ENCODE results near the gene PPP4R4.
"Not testable (repeated sequence)": the region's sequence is repeated elsewhere in the genome, so short reads cannot be mapped to it uniquely, and the experiment has no call there.

Gene PPP4R4

DNA sequence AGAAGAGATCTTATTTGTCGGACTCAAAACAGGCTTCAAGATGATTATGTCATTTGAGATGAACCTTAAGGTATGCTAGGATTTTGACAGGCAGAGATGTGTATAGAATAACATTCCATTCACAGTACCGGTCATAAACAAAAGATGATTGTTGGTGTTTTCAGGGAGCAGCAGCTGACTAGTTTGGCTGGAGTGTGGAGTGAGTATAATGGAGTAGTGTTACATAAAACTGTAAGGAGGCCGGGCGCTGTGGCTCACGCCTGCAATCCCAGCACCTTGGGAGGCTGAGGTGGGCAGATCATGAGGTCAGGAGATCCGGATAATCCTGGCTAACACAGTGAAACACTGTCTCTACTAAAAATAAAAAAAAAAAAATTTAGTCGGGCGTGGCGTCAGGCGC lies 95.0 kb downstream of the PPP4R4 start:
- DNase-seq (ENCODE audit: low read depth in 2 of 2, low spot score in 1 of 2): no peak

DNA sequence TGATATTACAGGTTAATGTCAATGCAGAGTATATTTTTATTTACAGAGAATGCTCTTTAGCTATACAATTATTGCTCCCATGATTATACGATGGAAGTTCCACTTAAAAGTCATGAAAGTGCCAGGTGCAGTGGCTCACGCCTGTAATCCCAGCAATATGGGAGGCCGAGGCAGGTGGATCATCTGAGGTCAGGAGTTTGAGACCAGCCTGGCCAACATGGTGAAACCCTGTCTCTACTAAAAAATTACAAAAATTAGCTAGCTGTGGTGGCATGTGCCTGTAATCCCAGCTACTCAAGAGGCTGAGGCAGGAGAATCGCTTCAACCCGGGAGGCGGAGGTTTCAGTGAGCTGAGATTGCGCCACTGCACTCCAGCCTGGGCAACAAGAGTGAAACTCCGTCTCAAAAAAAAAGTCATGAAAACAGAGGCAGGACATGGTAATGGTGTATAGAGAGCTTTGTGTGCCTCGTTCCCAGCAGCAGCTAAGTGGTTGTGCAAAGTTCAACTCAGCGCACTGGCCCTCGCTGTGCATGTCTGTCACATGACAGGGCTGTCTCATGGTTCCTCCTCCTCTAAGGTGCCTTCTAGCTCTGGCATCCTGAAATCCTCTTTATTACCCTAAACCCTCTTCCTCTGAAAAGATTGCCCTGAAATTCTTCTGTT lies 102.9 kb downstream of the PPP4R4 start:
- not testable (repeated sequence) for DNase-seq (ENCODE audit: low read depth in 2 of 2, low spot score in 1 of 2)

DNA sequence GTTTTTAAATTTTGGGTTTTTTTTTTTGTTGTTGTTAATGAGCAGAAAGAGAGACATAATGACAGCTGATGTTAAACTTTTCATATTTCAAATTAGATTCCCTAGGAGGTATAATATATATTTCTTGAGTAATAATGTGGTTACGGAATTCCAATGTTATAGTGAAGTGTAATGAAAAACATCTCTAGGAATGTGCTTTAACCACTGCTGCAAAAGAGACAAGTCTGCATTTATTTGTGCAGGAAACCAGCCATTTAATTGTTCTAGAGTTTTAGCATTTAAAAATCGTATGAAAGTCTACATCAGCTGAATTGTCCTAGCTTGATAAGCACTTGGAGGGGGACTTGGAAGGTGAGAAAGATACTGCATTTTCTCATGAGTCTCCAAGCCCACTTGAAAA lies 104.6 kb downstream of the PPP4R4 start:
- no peak for DNase-seq (ENCODE audit: low read depth in 2 of 2, low spot score in 1 of 2)

DNA sequence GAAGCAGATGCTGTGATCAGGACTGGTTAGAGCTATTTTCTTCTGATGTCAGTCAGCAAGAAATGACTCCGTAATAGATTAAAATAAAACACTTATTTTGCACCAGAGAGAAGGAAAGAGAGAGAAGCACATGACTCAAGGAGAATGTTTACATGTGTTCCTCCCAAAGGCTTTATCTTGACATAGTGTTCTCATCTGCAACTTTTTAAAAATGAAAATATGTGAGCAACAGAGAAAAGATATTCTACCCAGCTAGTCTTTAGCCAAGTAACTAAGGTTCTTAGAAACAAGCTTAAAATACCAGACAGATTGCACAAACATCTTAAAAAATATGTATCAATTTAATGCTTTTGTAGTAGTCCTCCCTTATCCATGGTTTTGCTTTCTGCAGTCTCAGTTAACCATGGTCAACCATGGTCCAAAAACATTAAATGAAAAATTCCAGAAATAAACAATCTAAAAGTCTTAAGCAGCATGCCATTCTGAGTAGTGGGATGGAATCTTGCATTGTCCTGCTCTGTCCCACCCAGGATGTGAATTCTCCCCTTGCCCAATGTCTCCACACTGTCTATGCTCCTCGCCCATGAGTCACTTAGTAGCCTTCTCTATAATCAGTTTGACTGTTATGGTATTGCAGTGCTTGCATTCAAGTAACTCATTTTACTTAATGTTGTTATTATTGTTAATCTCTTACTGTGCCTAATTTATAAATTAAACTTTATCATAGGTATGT lies 109.0 kb downstream of the PPP4R4 start:
- no peak for DNase-seq (ENCODE audit: low read depth in 2 of 2, low spot score in 1 of 2)

DNA sequence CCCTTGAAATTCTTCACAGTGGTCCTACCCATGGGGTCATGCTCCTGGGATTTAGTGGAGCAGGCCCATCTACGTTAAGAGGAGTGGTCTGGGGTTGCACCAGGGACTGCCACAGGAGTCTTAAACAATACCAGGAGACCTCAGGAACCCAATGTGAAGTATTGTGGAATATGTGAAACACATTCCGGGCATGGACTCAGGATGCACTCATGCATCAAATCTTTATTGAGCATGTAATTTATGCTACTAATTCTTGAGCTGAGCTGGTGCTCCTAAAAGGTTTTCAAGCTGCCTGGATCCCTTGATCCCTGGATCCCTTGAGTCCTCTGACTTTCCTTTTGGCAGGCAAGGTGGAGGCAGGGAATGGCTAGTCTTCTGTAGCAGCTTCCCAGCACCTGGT lies 110.1 kb downstream of the PPP4R4 start:
- no peak for DNase-seq (ENCODE audit: low read depth in 2 of 2, low spot score in 1 of 2)

DNA sequence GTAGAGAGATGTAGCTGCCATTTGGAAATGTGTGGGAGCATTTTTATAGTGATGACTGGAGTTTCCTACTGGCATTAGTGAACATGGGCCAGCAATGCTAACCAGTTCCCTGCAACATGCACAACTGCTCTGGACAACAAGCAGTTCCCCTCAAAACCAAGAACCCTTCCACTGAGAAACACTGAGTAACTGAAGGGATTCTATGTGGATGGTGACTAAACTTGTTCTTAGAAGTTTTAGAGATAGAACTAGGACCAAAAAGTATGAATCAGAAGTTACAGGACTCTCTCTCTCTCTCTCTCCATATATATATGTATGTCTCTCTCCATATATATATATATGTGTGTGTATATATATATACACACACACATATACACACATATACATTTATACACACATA lies 111.0 kb downstream of the PPP4R4 start:
- DNase-seq (ENCODE audit: low read depth in 2 of 2, low spot score in 1 of 2): no peak

DNA sequence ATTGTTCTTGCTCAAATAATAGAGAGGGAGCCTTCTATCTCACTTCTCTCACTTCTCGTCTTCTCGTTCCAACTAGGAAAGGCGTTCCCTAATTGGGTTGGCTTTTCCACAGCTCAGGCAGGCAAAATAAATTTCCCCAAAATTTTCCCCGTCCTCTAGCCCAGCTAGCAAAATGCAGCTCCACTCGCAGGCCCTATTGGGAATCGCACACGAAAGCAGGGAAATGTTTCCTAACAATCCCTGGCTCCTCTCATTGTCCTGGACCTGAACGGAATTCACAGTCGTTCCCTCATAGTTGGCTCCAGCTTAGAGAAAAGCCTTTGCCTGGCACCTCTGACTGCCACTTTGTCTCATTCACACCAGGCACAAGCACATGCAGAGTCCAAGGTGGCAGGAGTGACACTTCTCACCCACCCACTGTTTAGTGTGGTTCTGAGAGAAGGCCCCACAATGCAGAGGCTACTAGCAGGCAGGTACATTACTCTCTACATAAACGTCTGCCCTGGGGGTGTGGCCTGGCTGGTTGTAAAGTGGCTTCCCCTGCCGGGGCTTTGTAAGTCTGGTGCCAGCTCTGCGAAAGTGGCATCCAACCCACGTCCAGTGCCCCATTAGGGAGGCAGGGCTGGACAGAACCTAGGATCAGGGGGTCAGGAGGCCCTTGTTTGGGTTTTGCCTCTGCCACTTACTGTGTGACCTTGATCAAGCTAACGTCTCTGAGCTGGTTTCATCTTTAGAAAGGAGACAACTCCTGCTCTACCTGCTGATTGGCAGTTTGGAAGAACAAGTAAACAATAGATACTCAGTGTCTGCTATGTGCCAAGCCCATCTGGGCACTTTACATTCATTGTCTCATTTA lies 114.7 kb downstream of the PPP4R4 start:
- DNase-seq (ENCODE audit: low read depth in 2 of 2, low spot score in 1 of 2): no peak

DNA sequence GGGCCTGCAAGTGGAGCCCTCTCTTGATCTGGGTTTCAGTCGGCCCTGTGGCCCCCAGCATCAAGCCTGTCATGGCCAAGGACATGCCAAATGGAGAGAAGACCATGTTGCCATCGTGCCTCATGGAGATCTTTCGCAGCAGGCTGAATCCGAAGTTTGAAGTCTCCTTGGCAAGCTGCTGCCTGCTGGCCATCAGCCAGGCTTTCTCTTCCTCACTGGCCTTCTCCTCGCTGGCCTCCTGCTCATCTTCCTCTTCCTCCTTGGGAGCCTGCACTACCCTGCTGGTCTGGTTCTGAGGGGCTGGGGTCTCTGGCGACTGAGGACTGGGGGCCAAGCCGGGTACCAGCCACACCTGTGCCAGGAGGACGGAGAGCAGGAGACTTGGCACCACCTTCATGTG lies 116.1 kb downstream of the PPP4R4 start:
- DNase-seq (ENCODE audit: low read depth in 2 of 2, low spot score in 1 of 2): no peak

DNA sequence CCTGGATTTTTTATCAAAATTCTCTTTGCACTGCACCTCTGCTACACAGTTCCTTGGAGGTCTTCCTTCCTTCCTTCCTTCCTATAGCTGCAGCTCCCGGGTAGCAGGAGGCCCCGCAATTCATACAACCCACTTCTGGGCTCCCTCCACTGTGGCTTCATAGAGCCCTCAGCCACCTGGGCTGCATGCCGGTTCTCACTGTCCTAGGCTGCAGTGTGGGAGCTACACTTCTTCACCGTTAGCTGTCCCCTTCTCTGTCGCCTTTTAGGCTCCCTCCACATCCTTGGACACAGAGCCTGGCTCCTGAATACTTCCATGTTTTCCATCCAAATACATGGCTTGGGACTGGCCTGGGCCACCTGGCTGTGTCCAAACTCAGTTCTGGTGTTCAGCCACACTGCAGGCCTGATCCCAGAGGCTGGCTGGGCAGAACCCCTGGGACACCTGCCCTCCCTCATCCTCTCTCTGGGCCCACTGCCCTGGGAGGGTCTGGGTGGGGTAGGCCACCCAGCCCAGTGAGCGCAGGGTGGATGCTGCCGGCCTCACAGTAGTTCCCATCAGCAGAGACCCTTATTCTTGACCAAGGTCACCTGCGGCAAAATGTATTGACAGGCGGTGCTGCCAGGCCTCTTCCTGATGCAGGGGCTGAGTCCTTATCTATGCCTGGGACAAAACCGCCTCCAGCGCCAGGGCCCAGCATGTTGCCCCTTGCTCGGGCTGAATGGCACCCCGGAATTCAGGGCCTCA lies 117.2 kb downstream of the PPP4R4 start:
- no peak for DNase-seq (ENCODE audit: low read depth in 2 of 2, low spot score in 1 of 2)

DNA sequence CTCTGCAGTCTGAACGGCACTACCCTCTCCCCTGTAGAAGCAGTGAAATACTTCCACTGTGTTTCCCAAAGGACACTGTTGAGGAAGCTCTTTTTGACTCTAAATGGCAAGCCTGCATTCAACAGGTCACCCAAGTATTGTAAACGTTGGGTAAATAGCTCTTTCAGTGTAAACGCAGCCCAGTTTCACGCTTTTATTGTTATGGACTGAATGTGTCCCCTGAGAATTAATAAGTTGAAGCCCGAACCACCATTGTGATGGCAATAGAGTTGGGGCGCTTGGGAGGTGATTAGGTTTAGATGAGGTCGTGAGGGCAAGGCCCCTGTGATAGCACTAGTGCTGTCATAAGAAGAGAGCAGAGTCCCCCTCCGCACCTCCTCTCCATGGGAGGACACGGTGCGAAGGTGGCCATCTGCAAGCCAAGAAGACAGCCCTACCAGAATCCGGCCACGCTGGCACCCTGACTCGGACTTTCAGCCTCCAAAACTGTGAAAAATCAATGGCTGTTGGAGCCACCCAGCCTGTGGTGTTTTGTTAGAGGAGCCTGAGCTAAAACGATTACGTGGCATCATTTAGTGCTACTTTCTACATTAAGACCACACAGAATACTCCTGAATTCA lies 117.9 kb downstream of the PPP4R4 start:
- DNase-seq (ENCODE audit: low read depth in 2 of 2, low spot score in 1 of 2): no peak

DNA sequence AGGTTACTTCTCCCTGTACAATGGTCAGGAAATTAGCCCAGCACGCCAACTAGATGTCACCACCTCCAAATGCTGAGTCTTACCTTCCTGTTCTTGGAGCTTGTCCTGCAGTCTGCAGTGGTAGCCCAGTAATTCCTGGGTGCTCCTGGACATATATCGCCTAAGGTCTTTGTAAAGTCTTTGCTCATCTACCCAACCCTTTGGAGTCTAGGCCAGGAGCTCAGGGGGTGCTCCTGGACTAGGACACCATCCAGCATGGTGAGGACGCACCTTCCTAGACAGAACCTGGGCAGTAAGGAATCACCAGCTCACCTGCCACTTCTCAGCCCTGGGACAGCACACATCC lies 118.4 kb downstream of the PPP4R4 start:
- no peak for DNase-seq (ENCODE audit: low read depth in 2 of 2, low spot score in 1 of 2)

DNA sequence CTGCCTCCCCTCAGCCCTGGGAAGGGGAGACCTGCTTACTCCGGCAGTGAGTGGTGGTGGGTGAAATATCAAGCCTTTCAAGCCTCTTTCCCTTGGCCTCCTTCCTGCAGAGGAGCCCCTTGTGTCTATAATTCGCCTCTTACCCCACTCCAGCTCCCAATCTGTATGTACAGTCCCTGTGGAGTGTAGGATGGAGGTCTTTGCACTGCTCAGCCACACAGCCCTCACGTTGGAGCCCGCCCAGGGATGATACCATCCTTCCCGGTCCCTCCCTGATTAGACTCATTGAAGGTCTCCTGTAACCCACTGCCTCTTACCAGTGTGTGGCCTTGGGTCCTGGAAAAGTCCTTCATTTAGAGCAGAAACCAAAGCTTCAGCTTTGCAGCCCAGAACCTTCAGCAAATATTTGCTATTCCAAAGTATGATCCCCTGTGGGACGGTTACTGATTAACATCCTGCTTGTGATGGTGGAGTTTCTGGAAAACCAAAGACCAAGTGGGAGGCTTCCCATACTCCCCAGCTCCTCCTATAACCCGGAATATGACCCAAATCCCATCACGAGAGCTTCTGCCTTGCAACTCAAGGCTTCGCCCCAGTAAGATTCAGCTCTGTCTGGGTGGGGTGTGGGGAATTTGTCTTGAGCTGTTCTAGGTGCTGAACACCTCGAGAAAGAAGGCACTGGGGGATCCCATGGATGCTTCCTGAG lies 118.9 kb downstream of the PPP4R4 start, which contains the start of gene SERPINA10:
SERPINA10 (minus strand) TSS at position 397 of the 706 bp plus-strand sequence. CDS start 2,675 bp downstream, outside the sequence.
- DNase-seq (ENCODE audit: low read depth in 2 of 2, low spot score in 1 of 2): no peak

DNA sequence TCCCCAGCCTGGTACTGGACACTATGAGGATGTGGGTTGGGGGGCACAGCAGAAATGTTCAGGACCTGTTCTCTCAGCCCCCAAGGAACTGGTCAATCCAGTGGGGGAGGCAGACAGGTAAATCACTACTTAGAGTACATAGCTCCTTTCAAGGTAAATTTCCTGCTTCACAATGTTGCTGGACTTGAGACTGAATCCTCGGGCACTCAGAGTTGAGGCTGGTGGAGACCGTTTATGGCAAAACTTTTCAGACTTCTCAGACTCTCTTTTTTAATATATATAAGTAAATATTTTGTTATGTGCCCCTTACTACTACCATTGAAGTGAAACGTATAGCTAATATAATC lies 119.4 kb downstream of the PPP4R4 start:
- no peak for DNase-seq (ENCODE audit: low read depth in 2 of 2, low spot score in 1 of 2)

DNA sequence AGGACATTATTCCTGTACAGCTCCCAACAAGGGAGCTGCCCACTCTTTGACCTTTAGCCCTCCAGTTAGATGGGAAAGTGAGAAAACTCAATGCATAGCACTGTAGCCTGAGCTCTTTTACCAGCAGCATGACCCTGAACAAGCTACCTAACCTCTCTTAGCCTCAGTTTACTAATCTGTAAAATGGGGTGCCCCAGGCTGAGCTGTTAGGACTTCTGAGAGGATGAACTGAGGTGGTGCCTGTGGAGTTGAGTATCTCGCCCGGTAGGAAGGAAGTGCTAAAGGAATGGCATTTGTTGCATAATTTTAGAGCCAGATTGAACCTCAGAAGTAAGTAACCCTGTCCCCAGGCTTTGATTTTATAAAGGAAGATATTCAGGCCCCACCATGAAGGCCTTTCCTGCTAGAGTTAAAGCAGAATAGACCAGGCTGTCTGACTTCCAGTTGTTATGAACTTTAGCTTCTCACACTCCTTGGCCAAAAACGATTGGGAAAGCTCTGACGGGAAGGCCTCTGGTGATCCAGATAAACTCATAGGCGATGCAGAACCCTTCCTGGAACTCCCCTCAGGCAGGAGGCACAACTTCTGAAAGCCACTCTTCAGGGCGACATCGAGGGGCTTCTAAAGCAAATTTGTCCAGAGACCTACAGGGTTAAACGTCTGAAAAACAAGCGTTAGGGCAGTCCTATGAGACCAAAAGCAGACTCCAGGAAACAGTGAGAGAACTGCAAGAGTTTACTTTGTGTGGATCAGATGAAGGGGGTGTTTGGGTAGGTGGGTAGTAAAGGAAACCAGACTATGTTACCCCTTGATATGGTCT lies 121.4 kb downstream of the PPP4R4 start:
- no peak for DNase-seq (ENCODE audit: low read depth in 2 of 2, low spot score in 1 of 2)

DNA sequence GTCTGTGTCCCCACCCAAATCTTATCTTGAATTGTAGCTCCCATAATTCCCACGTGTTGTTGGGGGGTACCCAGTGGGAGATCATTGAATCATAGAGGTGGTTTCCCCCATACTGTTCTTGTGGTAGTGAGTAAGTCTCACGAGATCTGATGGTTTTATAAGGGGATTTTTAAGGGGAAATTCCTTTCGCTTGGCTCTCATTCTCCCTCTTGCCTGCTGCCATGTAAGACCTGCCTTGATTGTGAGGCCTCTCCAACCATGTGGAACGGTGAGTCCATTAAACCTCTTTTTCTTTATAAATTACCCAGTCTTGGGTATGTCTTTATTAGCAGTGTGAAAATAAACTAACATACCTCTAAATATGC lies 122.0 kb downstream of the PPP4R4 start:
- DNase-seq (ENCODE audit: low read depth in 2 of 2, low spot score in 1 of 2): not testable (repeated sequence)

DNA sequence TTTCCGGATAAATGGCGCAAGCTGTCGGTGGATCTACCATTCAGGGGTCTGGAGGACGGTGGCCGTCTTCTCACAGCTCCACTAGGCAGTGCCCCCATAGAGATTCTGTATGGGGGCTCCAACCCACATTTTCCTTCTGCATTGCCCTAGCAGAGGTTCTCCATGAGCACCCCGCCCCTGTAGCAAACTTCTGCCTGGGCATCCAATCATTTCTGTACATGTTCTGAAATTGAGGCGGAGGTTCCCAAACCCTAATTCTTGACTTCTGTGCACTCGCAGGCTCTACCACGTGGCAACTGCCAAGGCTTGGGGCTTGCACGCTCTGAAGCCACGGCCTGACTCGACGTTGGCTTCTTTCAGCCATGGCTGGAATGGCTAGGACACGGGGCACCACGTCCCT lies 124.0 kb downstream of the PPP4R4 start:
- DNase-seq (ENCODE audit: low read depth in 2 of 2, low spot score in 1 of 2): no peak

DNA sequence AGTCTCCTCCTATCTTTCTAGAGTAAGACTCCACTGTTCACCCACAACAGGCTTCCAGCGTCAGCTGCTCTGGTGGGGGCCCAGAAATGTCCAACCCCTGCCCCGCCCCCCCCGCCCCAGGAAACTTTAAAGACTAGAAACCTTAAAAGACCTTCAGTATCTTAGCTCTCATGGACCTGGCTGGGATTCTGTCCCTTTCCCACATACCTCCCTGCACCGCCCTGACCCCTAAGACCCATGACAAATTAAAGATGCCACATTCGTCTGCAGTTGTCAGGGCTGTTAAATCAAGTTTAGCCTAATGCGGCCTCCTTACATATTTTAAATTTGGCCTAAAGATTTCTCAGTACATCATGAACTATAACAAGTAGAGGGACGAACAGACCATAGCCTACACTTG lies 129.0 kb downstream of the PPP4R4 start:
- no peak for DNase-seq (ENCODE audit: low read depth in 2 of 2, low spot score in 1 of 2)

DNA sequence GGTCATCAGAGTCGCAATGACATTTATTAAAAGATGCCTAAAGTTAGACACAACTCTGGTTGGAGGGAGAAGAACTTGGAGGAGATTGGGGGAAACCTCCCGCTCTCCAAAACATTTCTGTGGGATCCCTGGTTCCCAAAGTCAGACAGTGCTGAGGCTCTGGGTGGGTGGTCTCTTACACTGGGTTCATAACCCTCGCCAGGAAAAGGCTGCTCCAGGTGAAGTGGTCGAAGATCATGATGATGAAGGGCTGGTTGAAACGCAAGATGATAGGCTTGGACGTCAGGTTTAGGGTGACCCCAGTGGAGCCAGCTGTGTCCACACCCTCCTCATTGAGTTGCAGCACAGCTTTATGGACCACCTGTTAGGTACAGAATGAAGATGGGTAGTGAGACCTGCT lies 130.1 kb downstream of the PPP4R4 start:
- no peak for DNase-seq (ENCODE audit: low read depth in 2 of 2, low spot score in 1 of 2)

DNA sequence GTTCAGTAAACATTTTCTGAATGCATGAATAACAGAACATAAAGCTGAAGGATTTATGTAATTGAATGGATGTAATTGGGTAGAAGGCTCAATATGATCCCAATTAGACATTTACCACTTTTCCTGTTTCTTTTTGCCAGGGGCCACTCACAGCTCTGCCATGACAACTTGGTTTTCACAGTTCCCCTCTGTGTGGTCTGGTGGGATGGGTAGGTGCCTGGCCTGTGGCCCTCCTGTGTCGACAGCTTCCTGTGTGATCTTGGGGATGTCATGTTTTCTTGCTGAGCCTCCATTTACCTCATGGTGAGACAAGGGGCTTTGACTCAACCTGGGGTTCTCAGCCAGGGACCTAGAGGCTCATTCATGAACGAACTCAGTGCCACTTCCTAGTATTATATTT lies 131.5 kb downstream of the PPP4R4 start:
- DNase-seq (ENCODE audit: low read depth in 2 of 2, low spot score in 1 of 2): no peak

Data from stimulated activated CD8-positive, alpha-beta memory T cell treated with anti-CD3 and anti-CD28 coated beads, Interleukin-4, amount 100 ng/mL, for 4 hours (primary cell).